ENCODE measurements around the gene FKBP8. TPM values are rescaled to one million over a fixed set of nuclear protein-coding genes. Genes with fewer than 3 reads are reported as not detected.

Gene FKBP8
- total and polyA plus RNA-seq, 2 of the 4 experiments (the other 2 are of a cell fraction), result 153 to 289 TPM

GRCh38 chr19:18484992-18485391 is 58.4 kb downstream of the FKBP8 start:
- ChIA-PET POLR2A (ENCODE audit: unreplicated experiment) (no interaction called here), CTCF (interaction anchor here (1.0 kb wide), 1 partner anchor 23 kb away, joined by 3 read pairs; no protein-coding TSS in a partner anchor)
- Histone ChIP-seq H3K79me1 (ENCODE audit: low read depth in 1 of 2, low read length in 2 of 2) (peaks cover 42 to 98% of the 10 kb centered on the region in 2 experiments), H2BK5ac (ENCODE audit: low read depth, low read length, poor library complexity, severe bottlenecking) (no peak overlapping the region), H4K5ac (ENCODE audit: low read depth, low read length) (no peak overlapping the region), H2BK20ac (ENCODE audit: low read depth, low read length) (no peak overlapping the region), H3K9me1 (ENCODE audit: insufficient read depth, low read length) (peaks cover 53% of the 10 kb centered on the region), H3K4me1 (ENCODE audit: control insufficient read depth, insufficient read depth, low read length) (peaks cover 43% of the 10 kb centered on the region), H2AK5ac (ENCODE audit: low read depth, low read length) (peak overlapping the region; percentile 27), H4K8ac (ENCODE audit: low read depth in 2 of 2, low read length in 2 of 2) (no peak overlapping the region), H3K27me3 (ENCODE audit: control insufficient read depth, insufficient read depth, low read length) (no peaks in the 10 kb centered on the region), H2BK15ac (ENCODE audit: low read depth, low read length) (no peak overlapping the region), H3K56ac (ENCODE audit: extremely low read depth, insufficient read depth, low read length) (no peak overlapping the region), H2BK120ac (ENCODE audit: low read depth, low read length) (no peak overlapping the region), H2AK9ac (replicated peaks; ENCODE audit: low read depth, low read length, poor library complexity) (no peak overlapping the region), H3K9me3 (ENCODE audit: control insufficient read depth, insufficient read depth, low read length) (no peaks in the 10 kb centered on the region), H2AFZ (replicated peaks; ENCODE audit: low read length, poor library complexity) (no peak overlapping the region), H3K23ac (ENCODE audit: low read depth, low read length) (no peak overlapping the region), H4K20me1 (ENCODE audit: insufficient read depth, low read length) (peaks cover 86% of the 10 kb centered on the region), H3K9ac (ENCODE audit: low read depth, low read length) (no peak overlapping the region), H3K4me2 (ENCODE audit: low read depth, low read length) (no peak overlapping the region), H3K4me3 (ENCODE audit: insufficient read depth, low read depth, low read length) (no peak overlapping the region), H3K4ac (ENCODE audit: low read depth, low read length) (no peak overlapping the region), H3K18ac (ENCODE audit: low read depth, low read length) (no peak overlapping the region), H3K14ac (replicated peaks; ENCODE audit: low read depth, low read length) (peak overlapping the region; percentile 42; the same call in 1 of the 2 replicates), H4K91ac (ENCODE audit: insufficient read depth, low read depth, low read length) (no peak overlapping the region), H3K27ac (ENCODE audit: insufficient read depth, low read length) (no peak overlapping the region), H3K36me3 (ENCODE audit: control insufficient read depth, insufficient read depth, low read length) (no peaks in the 10 kb centered on the region)
- dilution Hi-C loops (cut with HindIII; ENCODE audit: low sequenced_read_pairs, unreplicated experiment) (no loop called here), in situ Hi-C loops (cut with MboI; ENCODE audit: low sequenced_read_pairs) (no loop called here), intact Hi-C loops (cut with micrococcal nuclease) (no loop called here)
- 100% methylated on average over 2 of the region's 5 CpGs; no CpG with 5 or more reads in 1 of the 2 experiments for WGBS, 2 experiments (ENCODE audit: extremely low coverage in 2 of 2, insufficient read length in 1 of 2)
- no peak; the same call in 1 of the 2 replicates for TF ChIP-seq RAD21 (IDR thresholded peaks at IDR 0.05; ENCODE audit: low read length)
- no peak for TF ChIP-seq CHD1 (IDR thresholded peaks at IDR 0.05; ENCODE audit: low read depth, low read length)
- no peak for TF ChIP-seq MXI1 (IDR thresholded peaks at IDR 0.05; ENCODE audit: borderline replicate concordance, low read depth, low read length)
- no TSS peak for BruUV-seq (replicated peaks)
- DNase-seq, result no peak
- ATAC-seq (ENCODE audit: low read depth), result no peak

Measured in IMR-90 (cell line).